GM12875 (cell line): Measurements from ENCODE around the gene KCNK2.

ENCODE experiments used
- H3K4me3 ChIP-seq: one replicate; pipeline ENCODE4 v1.5.1; 2011; ENCODE audit warnings: low read depth, low read length, control low read depth
- CTCF ChIP-seq: IDR thresholded peaks from 2 replicates; pipeline ENCODE4 v1.5.1; 2011; ENCODE audit warnings: low read depth, mild to moderate bottlenecking, control low read depth, inconsistent platforms, low read length, moderate library complexity, borderline replicate concordance; ENCODE audit not compliant: insufficient read depth

Gene KCNK2

GRCh38 chr1:215052256-215053015 lies 30.1 kb upstream of the KCNK2 start:
- H3K4me3 ChIP-seq: no peak overlapping the region
- no peak for TF ChIP-seq CTCF

DNA sequence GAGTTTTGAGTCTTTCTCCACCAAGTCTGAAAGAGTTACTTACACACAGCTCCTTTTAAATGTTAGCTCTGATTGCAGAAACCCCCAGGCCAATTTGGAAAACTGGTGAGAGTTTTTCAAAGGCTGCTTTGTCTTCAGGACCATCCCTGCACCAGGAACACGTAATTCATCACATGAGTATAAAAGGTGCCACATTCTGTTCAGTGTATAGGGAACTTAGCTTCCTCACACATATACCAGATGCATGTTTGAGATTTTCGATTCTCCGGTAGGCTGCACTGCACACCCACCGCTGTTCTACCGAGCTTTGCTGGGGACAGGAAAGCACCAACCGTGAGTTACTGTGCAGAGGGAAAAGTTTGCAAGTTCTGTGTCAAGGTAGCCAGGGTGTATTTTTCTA lies 28.3 kb upstream of the KCNK2 start:
- TF ChIP-seq CTCF: no peak
- no peak overlapping the region for H3K4me3 ChIP-seq

DNA sequence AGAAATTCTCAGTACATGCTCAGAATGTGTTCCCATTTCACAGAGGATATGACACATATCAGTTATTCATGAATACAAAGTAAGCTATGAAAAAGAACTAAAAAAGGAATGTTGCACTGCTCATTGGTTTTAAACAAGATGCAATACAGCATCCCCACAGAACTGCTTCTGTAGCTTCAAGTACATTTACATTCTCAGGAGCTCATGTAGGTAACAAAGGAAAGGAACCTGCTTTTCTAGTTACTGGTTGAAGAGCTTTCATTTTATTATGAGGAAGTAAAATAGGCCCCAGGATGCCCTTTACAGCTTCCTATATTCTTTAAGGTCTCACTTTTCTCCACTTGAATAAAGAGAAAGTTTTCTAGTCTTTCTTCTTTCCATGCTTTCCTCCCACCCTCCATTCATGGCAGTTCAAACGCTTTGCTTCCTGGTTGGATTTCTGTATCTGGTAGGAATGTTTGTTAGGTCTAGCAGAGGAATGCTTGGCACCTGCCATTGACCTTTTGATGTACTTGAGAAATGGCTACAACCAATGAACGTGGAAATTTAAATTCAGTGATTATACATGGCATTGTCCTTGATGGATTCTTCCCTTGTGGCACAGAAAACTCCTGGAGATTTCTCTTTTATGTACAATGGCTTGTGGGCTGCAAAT lies 27.1 kb upstream of the KCNK2 start:
- H3K4me3 ChIP-seq: no peak overlapping the region
- TF ChIP-seq CTCF: no peak

GRCh38 chr1:215056584-215056983 lies 26.0 kb upstream of the KCNK2 start:
- H3K4me3 ChIP-seq: no peak overlapping the region
- no peak for TF ChIP-seq CTCF

GRCh38 chr1:215059947-215060346 lies 22.6 kb upstream of the KCNK2 start:
- no peak for TF ChIP-seq CTCF
- no peak overlapping the region for H3K4me3 ChIP-seq

DNA sequence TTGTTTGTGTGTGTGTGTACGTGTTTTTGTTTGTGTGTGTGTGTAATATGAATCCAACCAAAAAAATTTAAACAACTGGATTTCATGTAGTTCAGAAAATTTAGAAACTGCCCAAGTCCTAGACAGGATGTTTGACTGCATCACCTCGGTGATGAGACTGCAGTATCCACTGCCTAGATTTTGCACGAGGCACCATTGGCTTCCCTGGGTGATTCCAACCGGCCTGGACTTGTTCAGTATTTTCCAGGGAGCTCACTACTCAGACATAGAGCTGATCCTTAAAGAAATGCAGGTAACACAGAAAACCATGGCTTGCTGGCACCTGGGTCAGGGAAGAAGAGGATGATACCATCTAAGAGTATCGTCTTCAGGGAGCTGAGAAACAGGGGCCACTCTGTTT lies 18.2 kb upstream of the KCNK2 start:
- H3K4me3 ChIP-seq: no peak overlapping the region
- TF ChIP-seq CTCF: no peak

DNA sequence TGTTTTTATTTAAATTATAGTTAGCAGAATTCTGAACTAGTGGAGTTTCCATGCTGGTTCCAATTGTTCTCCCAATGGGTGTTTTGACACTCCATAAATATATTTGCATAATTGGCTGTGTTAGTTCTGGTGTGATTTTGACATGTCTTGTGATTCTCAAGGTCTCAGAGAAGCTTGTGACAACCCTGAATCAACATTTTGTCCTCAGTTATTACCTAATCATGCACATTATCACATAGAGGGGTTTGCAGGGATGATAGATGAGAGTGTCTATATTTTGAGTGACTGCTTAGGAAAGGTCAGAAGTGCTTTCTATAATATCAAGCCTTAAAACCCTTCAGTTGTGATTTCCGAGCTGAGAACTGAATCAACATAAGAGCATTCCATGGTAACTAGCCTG lies 11.5 kb upstream of the KCNK2 start:
- TF ChIP-seq CTCF: no peak
- H3K4me3 ChIP-seq: no peak overlapping the region
